NCI-H2227 (cell line): Measurements from ENCODE around the gene RFNG.

ENCODE experiments used
- DNase-seq: peaks from one replicate; lab custom pipeline; 2025; ENCODE audit not compliant: unreplicated experiment; lab: John Stamatoyannopoulos, UW

The RFNG gene

GRCh38 chr17:82058855-82059249 lies 7.2 kb upstream of the RFNG start:
- DNase-seq, result no peak

GRCh38 chr17:82058230-82058854 lies 6.7 kb upstream of the RFNG start:
- DNase-seq, result no peak

GRCh38 chr17:82056729-82057621 lies 5.4 kb upstream of the RFNG start:
- DNase-seq, result no peak

GRCh38 chr17:82055965-82056728 lies 4.5 kb upstream of the RFNG start:
- DNase-seq, result no peak

GRCh38 chr17:82055023-82055964 lies 3.7 kb upstream of the RFNG start:
- DNase-seq, result no peak

GRCh38 chr17:82054351-82055022 lies 2.9 kb upstream of the RFNG start:
- no peak for DNase-seq

- no peak for DNase-seq
These were observed 2.1 kb upstream of the RFNG start for GRCh38 chr17:82053556-82054263.

- no peak for DNase-seq
These were observed 1.5 kb upstream of the RFNG start for GRCh38 chr17:82053130-82053529.

- DNase-seq, result no peak
These were observed 1.0 kb upstream of the RFNG start for GRCh38 chr17:82052638-82053059.

GRCh38 chr17:82050761-82051641 lies 610 bp downstream of the RFNG start:
- DNase-seq, result peak; percentile 26

GRCh38 chr17:82050152-82050760 lies 1.4 kb downstream of the RFNG start:
- DNase-seq, result no peak

GRCh38 chr17:82049521-82049971 lies 2.1 kb downstream of the RFNG start:
- no peak for DNase-seq

GRCh38 chr17:82049106-82049505 lies 2.5 kb downstream of the RFNG start:
- DNase-seq, result no peak

- no peak for DNase-seq
These were observed 3.0 kb downstream of the RFNG start for GRCh38 chr17:82048571-82048971.

- DNase-seq, result no peak
These were observed 3.6 kb downstream of the RFNG start for GRCh38 chr17:82047914-82048570.

GRCh38 chr17:82047379-82047778 lies 4.2 kb downstream of the RFNG start:
- DNase-seq, result no peak

GRCh38 chr17:82046903-82047302 lies 4.7 kb downstream of the RFNG start:
- no peak for DNase-seq
